IPS-NIHi7 (cell line): Measurements from ENCODE around the gene DDX27.

Source experiments
- DNase-seq: peaks from one replicate; pipeline ENCODE4 v3.0.0; 2012; ENCODE audit warnings: mixed read lengths; ENCODE audit errors: extremely low spot score

DDX27 gene

GRCh38 chr20:49291200-49291599 lies 72.0 kb downstream of the DDX27 start:
- no peak for DNase-seq

- no peak for DNase-seq
Measured at GRCh38 chr20:49292010-49292409, 72.8 kb downstream of the DDX27 start.

- DNase-seq = no peak
Measured at GRCh38 chr20:49293122-49293521, 73.9 kb downstream of the DDX27 start.
